HCT116 (cell line): ENCODE results near the gene PERCC1. TPM values are rescaled to one million over a fixed set of nuclear protein-coding genes. Genes with fewer than 3 reads are reported as not detected.

ENCODE experiments used
- ATAC-seq: fragments of 200-7000 bp; cut with Tn5 transposase; 2 replicates; pipeline ENCODE4 v1.9.1; 2020; ENCODE audit warnings: mild to moderate bottlenecking, moderate library complexity
- BruUV-seq: library from RNA; stranded (reverse); fragments of 400-500 nt; replicated peaks from 2 replicates; lab custom pipeline; 2021; lab: Mats Ljungman, UMichigan
- CTCF ChIA-PET: fragments of 300-600 bp; sonication (Branson Sonifier 250); formaldehyde crosslinking; loops from one replicate; lab custom pipeline; 2021; ENCODE audit warnings: antibody characterized with exemption; lab: Charles Lee
- POLR2A ChIA-PET: fragments of 300-600, 350-600 bp; sonication (Branson Sonifier 250); formaldehyde crosslinking; loops from one replicate; lab custom pipeline; 2021; ENCODE audit warnings: antibody characterized with exemption; lab: Charles Lee
- RAD21 ChIA-PET, 2 experiments: fragments of 300-600 bp; sonication (Branson Sonifier 250); formaldehyde crosslinking; loops; one replicate each; lab custom pipeline; 2023; ENCODE audit warnings: low total read pairs in 2 of 2; ENCODE audit not compliant: uncharacterized antibody in 2 of 2, unreplicated experiment in 2 of 2, low non-redundant PET in 1 of 2; lab: Charles Lee
- DNase-seq: peaks from one replicate; pipeline ENCODE4 v3.0.0-alpha.2; 2010; ENCODE audit warnings: low read depth, low spot score
- H2AFZ ChIP-seq: fragments of 200-600 bp; shearing (Covaris generic), sonication (generic); 2 replicates; pipeline ENCODE4 v1.6.1; 2017; ENCODE audit warnings: low read depth, mixed run types, mixed read lengths, antibody characterized with exemption, low read length; ENCODE audit not compliant: poor library complexity, severe bottlenecking
- H3K27ac ChIP-seq: 2 replicates; pipeline ENCODE4 v1.5.1; 2012; ENCODE audit warnings: low read depth, low read length
- H3K27me3 ChIP-seq: fragments of 200-600 bp; sonication (generic); 2 replicates; pipeline ENCODE4 v1.6.1; 2016; ENCODE audit warnings: mixed run types, low read length, mixed read lengths; ENCODE audit not compliant: insufficient read depth
- H3K36me3 ChIP-seq, 2 experiments: fragments of 200-500 bp in 1 of 2; fragments of 200-600 bp in 1 of 2; sonication (Bioruptor generic) in 1 of 2; sonication (generic) in 1 of 2; 2 replicates each; pipeline versions ENCODE4 v1.5.1 to v1.6.1; 2014 to 2016; ENCODE audit warnings: low read length in 2 of 2, inconsistent platforms in 1 of 2, mixed read lengths in 1 of 2, mixed run types in 1 of 2; ENCODE audit not compliant: insufficient read depth in 2 of 2, control insufficient read depth in 1 of 2
- H3K4me1 ChIP-seq, 2 experiments: fragments of 200-600 bp in 1 of 2; sonication (generic) in 1 of 2; 2 replicates each; pipeline versions ENCODE4 v1.5.1 to v1.6.1; 2012 to 2017; ENCODE audit warnings: low read length in 2 of 2, inconsistent platforms in 1 of 2, mild to moderate bottlenecking in 1 of 2, mixed read lengths in 1 of 2, mixed run types in 1 of 2, moderate library complexity in 1 of 2; ENCODE audit not compliant: insufficient read depth in 2 of 2, control insufficient read depth in 1 of 2
- H3K4me2 ChIP-seq: fragments of 200-600 bp; sonication (generic); 2 replicates; pipeline ENCODE4 v1.6.1; 2017; ENCODE audit warnings: mixed run types, low read length, mixed read lengths
- H3K4me3 ChIP-seq, 2 experiments: fragments of 200-600 bp in 1 of 2; sonication (generic) in 1 of 2; replicated peaks in 1 of 2; 2 replicates each; pipeline ENCODE4 v1.5.1; 2011 to 2016; ENCODE audit warnings: low read length in 2 of 2, control low read depth in 1 of 2, low read depth in 1 of 2, mild to moderate bottlenecking in 1 of 2, mixed read lengths in 1 of 2, mixed run types in 1 of 2
- H3K79me2 ChIP-seq: fragments of 200-600 bp; sonication (generic); 2 replicates; pipeline ENCODE4 v1.6.1; 2017; ENCODE audit warnings: mild to moderate bottlenecking, mixed run types, low read length, moderate library complexity, mixed read lengths; ENCODE audit not compliant: insufficient read depth
- H3K9ac ChIP-seq: fragments of 200-600 bp; sonication (generic); 2 replicates; pipeline ENCODE4 v1.6.1; 2016; ENCODE audit warnings: low read length, mixed read lengths
- H3K9me2 ChIP-seq: fragments of 200-600 bp; sonication (generic), shearing (Covaris generic); 2 replicates; pipeline ENCODE4 v1.6.1; 2017; ENCODE audit warnings: mixed run types, mild to moderate bottlenecking, moderate library complexity; ENCODE audit not compliant: insufficient read depth
- H3K9me3 ChIP-seq, 2 experiments: fragments of 200-500 bp in 1 of 2; fragments of 200-600 bp in 1 of 2; sonication (Bioruptor generic) in 1 of 2; sonication (generic) in 1 of 2; 2 replicates each; pipeline ENCODE4 v1.6.1; 2014 to 2017; ENCODE audit warnings: low read length in 2 of 2, mixed read lengths in 2 of 2, inconsistent platforms in 1 of 2, low read depth in 1 of 2, mild to moderate bottlenecking in 1 of 2, mixed run types in 1 of 2, moderate library complexity in 1 of 2; ENCODE audit not compliant: control insufficient read depth in 1 of 2, insufficient read depth in 1 of 2
- H4K20me1 ChIP-seq: fragments of 200-600 bp; sonication (generic), shearing (Covaris generic); 2 replicates; pipeline ENCODE4 v1.6.1; 2017; ENCODE audit warnings: mixed run types, mild to moderate bottlenecking, moderate library complexity; ENCODE audit not compliant: insufficient read depth
- ATF3 ChIP-seq: IDR thresholded peaks from 2 replicates; pipeline ENCODE4 v1.6.1; 2012
- CBX3 ChIP-seq: IDR thresholded peaks from 2 replicates; pipeline ENCODE4 v1.6.1; 2012; ENCODE audit warnings: low read depth
- EGR1 ChIP-seq: IDR thresholded peaks from 2 replicates; pipeline ENCODE4 v1.6.1; 2012; ENCODE audit warnings: low read depth
- ELF1 ChIP-seq: IDR thresholded peaks from 2 replicates; pipeline ENCODE4 v1.6.1; 2012; ENCODE audit warnings: low read depth, borderline replicate concordance
- EZH2 ChIP-seq: fragments of 200-600 bp; sonication (generic); IDR thresholded peaks from 2 replicates; pipeline ENCODE4 v1.6.1; 2017; ENCODE audit warnings: antibody characterized with exemption, mixed run types
- EZH2phosphoT487 ChIP-seq: fragments of 200-600 bp; IDR thresholded peaks from 2 replicates; pipeline ENCODE4 v1.6.1; 2018; ENCODE audit warnings: antibody characterized with exemption, borderline replicate concordance
- JUND ChIP-seq: IDR thresholded peaks from 2 replicates; pipeline ENCODE4 v1.6.1; 2012
- MAX ChIP-seq: IDR thresholded peaks from 2 replicates; pipeline ENCODE4 v1.6.1; 2012
- POLR2A ChIP-seq: IDR thresholded peaks from 2 replicates; pipeline ENCODE4 v1.7.0; 2011; ENCODE audit warnings: borderline replicate concordance; ENCODE audit not compliant: insufficient read depth, insufficient read length; ENCODE audit errors: extremely low read depth
- POLR2AphosphoS5 ChIP-seq: IDR thresholded peaks from 2 replicates; pipeline ENCODE4 v1.6.1; 2011; ENCODE audit warnings: mild to moderate bottlenecking, low read depth, low read length, moderate library complexity
- RAD21 ChIP-seq: IDR thresholded peaks from 2 replicates; pipeline ENCODE4 v1.6.1; 2012; ENCODE audit warnings: low read depth, mild to moderate bottlenecking
- REST ChIP-seq: IDR thresholded peaks from 2 replicates; pipeline ENCODE4 v1.6.1; 2012; ENCODE audit warnings: low read depth
- YY1 ChIP-seq: IDR thresholded peaks from 2 replicates; pipeline ENCODE4 v1.6.1; 2011; ENCODE audit warnings: low read length, low read depth, moderate library complexity, mild to moderate bottlenecking; ENCODE audit not compliant: insufficient replicate concordance; ENCODE audit errors: extremely low read depth
- ZBTB33 ChIP-seq: IDR thresholded peaks from 2 replicates; pipeline ENCODE4 v1.6.1; 2011; ENCODE audit warnings: mild to moderate bottlenecking, low read length, moderate library complexity; ENCODE audit not compliant: insufficient replicate concordance; ENCODE audit errors: extremely low read depth
- ZFX ChIP-seq: fragments of 450-650 bp; IDR thresholded peaks from 2 replicates; pipeline ENCODE4 v1.6.1; 2017
- ZNF274 ChIP-seq: fragments of 200-500 bp; sonication (Bioruptor generic); IDR thresholded peaks from 2 replicates; pipeline ENCODE4 v1.6.1; 2014; ENCODE audit warnings: mild to moderate bottlenecking, low read depth, low read length, inconsistent platforms
- intact Hi-C: fragments of 100-400 bp; cut with micrococcal nuclease; formaldehyde crosslinking; loops from 2 replicates; pipeline ENCODE4 v1.10.0; 2022
- total RNA-seq: library from RNA; stranded (reverse); gene quantifications from one replicate; pipeline ENCODE4 v1.2.1, GENCODE V29; 2021; ENCODE audit not compliant: unreplicated experiment

Gene PERCC1
- total RNA-seq, 1 experiment from 2014 or later = not detected

GRCh38 chr16:1458977-1459341 lies 28.1 kb downstream of the PERCC1 start:
- Histone ChIP-seq H3K9me2 (no peaks in the 10 kb centered on the region), H3K27me3 (no peaks in the 10 kb centered on the region), H3K79me2 (no peaks in the 10 kb centered on the region), H3K36me3 (no peaks in the 10 kb centered on the region; a peak in 1 of 4 replicates), H3K4me2 (no peak overlapping the region), H2AFZ (no peak overlapping the region), H4K20me1 (no peaks in the 10 kb centered on the region), H3K4me3 (no peak overlapping the region), H3K9ac (no peak overlapping the region), H3K9me3 (no peaks in the 10 kb centered on the region), H3K27ac (no peak overlapping the region), H3K4me1 (no peaks in the 10 kb centered on the region)
- TF ChIP-seq POLR2AphosphoS5 (no peak), EGR1 (no peak), JUND (no peak)
- RAD21 ChIA-PET = no interaction called here
- POLR2A ChIA-PET = no interaction called here
- intact Hi-C loops = no loop called here
- no peak for ATAC-seq
- DNase-seq = no peak
- CTCF ChIA-PET = no interaction called here
- no TSS peak for BruUV-seq

- Histone ChIP-seq H3K4me2 (no peak overlapping the region), H3K79me2 (no peaks in the 10 kb centered on the region), H3K9ac (no peak overlapping the region), H3K27ac (no peak overlapping the region), H2AFZ (no peak overlapping the region), H3K9me3 (no peaks in the 10 kb centered on the region), H3K4me1 (no peaks in the 10 kb centered on the region), H3K9me2 (no peaks in the 10 kb centered on the region), H3K27me3 (no peaks in the 10 kb centered on the region), H4K20me1 (no peaks in the 10 kb centered on the region), H3K4me3 (no peak overlapping the region), H3K36me3 (no peaks in the 10 kb centered on the region; a peak in 1 of 4 replicates)
- ATAC-seq = no peak
- ChIA-PET POLR2A (no interaction called here), RAD21 (no interaction called here), CTCF (no interaction called here)
- intact Hi-C loops = no loop called here
- BruUV-seq = no TSS peak
- DNase-seq = no peak
- TF ChIP-seq EZH2phosphoT487 (no peak), YY1 (no peak), ZNF274 (no peak), POLR2AphosphoS5 (no peak), ATF3 (no peak), EZH2 (no peak), JUND (no peak), ZBTB33 (no peak), ELF1 (no peak), CBX3 (no peak), REST (no peak), RAD21 (no peak), ZFX (no peak), POLR2A (no peak), MAX (no peak), EGR1 (no peak)
Observed at GRCh38 chr16:1459967-1460366, 29.1 kb downstream of the PERCC1 start.
